Hepatocyte (in vitro differentiated cells): ENCODE data around the gene TMEM45A. TPM values are rescaled to one million over a fixed set of nuclear protein-coding genes. Genes with fewer than 3 reads are reported as not detected.
"Not testable (repeated sequence)": the region's sequence is repeated elsewhere in the genome, so short reads cannot be mapped to it uniquely, and the experiment has no call there.

Source experiments
- DNase-seq: peaks from one replicate; pipeline ENCODE4 v3.0.0-alpha.2; 2016; ENCODE audit warnings: low spot score
- H2AFZ ChIP-seq: fragments of 200-600 bp; sonication (generic); 2 replicates; pipeline ENCODE4 v1.6.0; 2016; ENCODE audit warnings: antibody characterized with exemption, mild to moderate bottlenecking
- H3K27ac ChIP-seq: fragments of 200-600 bp; sonication (generic); 2 replicates; pipeline ENCODE4 v1.5.1; 2016; ENCODE audit warnings: mild to moderate bottlenecking
- H3K27me3 ChIP-seq: fragments of 200-600 bp; sonication (generic); 2 replicates; pipeline ENCODE4 v1.6.1; 2016
- H3K36me3 ChIP-seq: fragments of 200-600 bp; sonication (generic); replicated peaks from 2 replicates; pipeline ENCODE4 v1.5.1; 2016; ENCODE audit warnings: low read depth; ENCODE audit not compliant: insufficient read depth
- H3K4me1 ChIP-seq: fragments of 200-600 bp; sonication (generic); 2 replicates; pipeline ENCODE4 v1.5.1; 2016; ENCODE audit warnings: mild to moderate bottlenecking, moderate library complexity; ENCODE audit not compliant: insufficient read depth
- H3K4me2 ChIP-seq: fragments of 200-600 bp; sonication (generic); 2 replicates; pipeline ENCODE4 v1.6.0; 2016
- H3K4me3 ChIP-seq: fragments of 200-600 bp; sonication (generic); 2 replicates; pipeline ENCODE4 v1.5.1; 2016; ENCODE audit warnings: mild to moderate bottlenecking
- H3K79me2 ChIP-seq: fragments of 200-600 bp; sonication (generic); 2 replicates; pipeline ENCODE4 v1.6.0; 2017; ENCODE audit warnings: mild to moderate bottlenecking
- H3K9me2 ChIP-seq: fragments of 200-600 bp; sonication (generic); replicated peaks from 2 replicates; pipeline ENCODE4 v1.6.0; 2017; ENCODE audit warnings: mild to moderate bottlenecking; ENCODE audit not compliant: insufficient read depth
- H3K9me3 ChIP-seq: fragments of 200-600 bp; sonication (generic); 2 replicates; pipeline ENCODE4 v1.5.1; 2016; ENCODE audit warnings: low read depth, mild to moderate bottlenecking
- H4K20me1 ChIP-seq: fragments of 200-600 bp; sonication (generic); 2 replicates; pipeline ENCODE4 v1.6.0; 2016; ENCODE audit warnings: mild to moderate bottlenecking; ENCODE audit not compliant: insufficient read depth, poor library complexity, severe bottlenecking
- CTCF ChIP-seq: fragments of 200-600 bp; sonication (generic); IDR thresholded peaks from 2 replicates; pipeline ENCODE4 v1.5.1; 2016; ENCODE audit warnings: antibody characterized with exemption, mild to moderate bottlenecking; ENCODE audit not compliant: poor library complexity
- EZH2 ChIP-seq: fragments of 200-600 bp; sonication (generic); IDR thresholded peaks from 2 replicates; pipeline ENCODE4 v1.6.1; 2016; ENCODE audit warnings: antibody characterized with exemption, mild to moderate bottlenecking, borderline replicate concordance
- EZH2phosphoT487 ChIP-seq: fragments of 200-600 bp; sonication (generic); IDR thresholded peaks from one replicate; pipeline ENCODE4 v1.6.1; 2018; ENCODE audit warnings: antibody characterized with exemption, mild to moderate bottlenecking, low read depth, moderate library complexity; ENCODE audit not compliant: unreplicated experiment, severe bottlenecking
- WGBS: methylation state at CpG from one replicate; pipeline ENCODE4 v1.1.6; 2016; ENCODE audit warnings: low lambda C conversion rate; ENCODE audit errors: missing lambda C conversion rate; 5-methylcytosine and 5-hydroxymethylcytosine counted together
- polyA plus RNA-seq: library from polyadenylated mRNA; unstranded; fragments of >200 nt; fragmentation: Nextera tagmentation; extraction: Ambion mirVana; gene quantifications from 2 replicates; pipeline ENCODE4 v1.2.1, GENCODE V29; 2016
- total RNA-seq: library from RNA; depleted of rRNA; stranded (reverse); fragments of >200 nt; gene quantifications from 2 replicates; pipeline ENCODE4 v1.2.3, GENCODE V29; 2014

Gene TMEM45A
- total and polyA plus RNA-seq, 2 experiments from 2014 or later: 82.6 to 88.0 TPM

GRCh38 chr3:100577382-100578008 lies 85.1 kb downstream of the TMEM45A start:
- Histone ChIP-seq H3K9me2 (no peaks in the 10 kb centered on the region), H3K36me3 (no peaks in the 10 kb centered on the region), H3K4me3 (no peak overlapping the region), H3K9me3 (no peaks in the 10 kb centered on the region), H3K27ac (no peak overlapping the region), H3K4me1 (peaks cover 3% of the 10 kb centered on the region), H3K79me2 (no peaks in the 10 kb centered on the region), H4K20me1 (no peaks in the 10 kb centered on the region), H3K27me3 (no peaks in the 10 kb centered on the region), H2AFZ (no peak overlapping the region), H3K4me2 (no peak overlapping the region)
- 73% methylated on average over 1 of the region's 1 CpG for WGBS
- TF ChIP-seq EZH2phosphoT487 (no peak), CTCF (no peak), EZH2 (no peak)
- DNase-seq: no peak

GRCh38 chr3:100578646-100579045 lies 86.2 kb downstream of the TMEM45A start:
- Histone ChIP-seq H3K9me3 (no peaks in the 10 kb centered on the region), H3K4me2 (no peak overlapping the region), H3K27ac (no peak overlapping the region), H3K4me3 (no peak overlapping the region), H3K79me2 (no peaks in the 10 kb centered on the region), H2AFZ (no peak overlapping the region), H3K4me1 (peaks cover 3% of the 10 kb centered on the region), H3K36me3 (no peaks in the 10 kb centered on the region), H4K20me1 (no peaks in the 10 kb centered on the region), H3K27me3 (no peaks in the 10 kb centered on the region), H3K9me2 (no peaks in the 10 kb centered on the region)
- no peak for DNase-seq
- no peak for TF ChIP-seq EZH2phosphoT487
- TF ChIP-seq CTCF: no peak
- no peak for TF ChIP-seq EZH2

- no peak overlapping the region for H3K4me2 ChIP-seq
- no peaks in the 10 kb centered on the region for H3K27me3 ChIP-seq
- H4K20me1 ChIP-seq: no peaks in the 10 kb centered on the region
- no peaks in the 10 kb centered on the region for H3K9me2 ChIP-seq
- H3K79me2 ChIP-seq: no peaks in the 10 kb centered on the region
- H2AFZ ChIP-seq: no peak overlapping the region
- peaks cover 3% of the 10 kb centered on the region for H3K4me1 ChIP-seq
- H3K4me3 ChIP-seq: no peak overlapping the region
- no peaks in the 10 kb centered on the region for H3K36me3 ChIP-seq
- no peak for DNase-seq
- H3K9me3 ChIP-seq: no peaks in the 10 kb centered on the region
- no peak overlapping the region for H3K27ac ChIP-seq
- TF ChIP-seq EZH2phosphoT487: no peak
- no peak for TF ChIP-seq CTCF
- WGBS: 85% methylated on average over 2 of the region's 2 CpGs
These were observed 87.7 kb downstream of the TMEM45A start for GRCh38 chr3:100580147-100580546.

GRCh38 chr3:100581650-100582049 lies 89.2 kb downstream of the TMEM45A start:
- H2AFZ ChIP-seq: no peak overlapping the region
- DNase-seq: no peak
- peak overlapping the region; percentile 1 for H3K27ac ChIP-seq
- peaks cover 3% of the 10 kb centered on the region for H3K4me1 ChIP-seq
- H3K36me3 ChIP-seq: no peaks in the 10 kb centered on the region
- 86% methylated on average over 1 of the region's 1 CpG for WGBS
- H4K20me1 ChIP-seq: no peaks in the 10 kb centered on the region
- no peaks in the 10 kb centered on the region for H3K27me3 ChIP-seq
- no peak for TF ChIP-seq CTCF
- TF ChIP-seq EZH2: no peak
- no peak for TF ChIP-seq EZH2phosphoT487
- no peaks in the 10 kb centered on the region for H3K9me3 ChIP-seq
- no peaks in the 10 kb centered on the region for H3K9me2 ChIP-seq
- no peak overlapping the region for H3K4me2 ChIP-seq
- no peaks in the 10 kb centered on the region for H3K79me2 ChIP-seq
- no peak overlapping the region for H3K4me3 ChIP-seq

GRCh38 chr3:100582157-100582556 lies 89.7 kb downstream of the TMEM45A start:
- not testable (repeated sequence) for H3K79me2 ChIP-seq, H4K20me1 ChIP-seq, H3K4me1 ChIP-seq, H3K9me3 ChIP-seq, H3K4me3 ChIP-seq, H3K36me3 ChIP-seq, H3K9me2 ChIP-seq, H3K27me3 ChIP-seq, DNase-seq, H2AFZ ChIP-seq, H3K4me2 ChIP-seq
- peak overlapping the region; percentile 1 for H3K27ac ChIP-seq
- 93% methylated on average over 10 of the region's 10 CpGs for WGBS
